ENCODE results near the gene PRX. TPM values are rescaled to one million over a fixed set of nuclear protein-coding genes. Genes with fewer than 3 reads are reported as not detected.

The PRX gene
- total and polyA plus RNA-seq, 9 of the 15 experiments (the other 6 are each of a cell fraction or from before 2014, with no cell fraction given) = 0.65 to 3.5 (median 1.7) TPM; not detected in 2

DNA sequence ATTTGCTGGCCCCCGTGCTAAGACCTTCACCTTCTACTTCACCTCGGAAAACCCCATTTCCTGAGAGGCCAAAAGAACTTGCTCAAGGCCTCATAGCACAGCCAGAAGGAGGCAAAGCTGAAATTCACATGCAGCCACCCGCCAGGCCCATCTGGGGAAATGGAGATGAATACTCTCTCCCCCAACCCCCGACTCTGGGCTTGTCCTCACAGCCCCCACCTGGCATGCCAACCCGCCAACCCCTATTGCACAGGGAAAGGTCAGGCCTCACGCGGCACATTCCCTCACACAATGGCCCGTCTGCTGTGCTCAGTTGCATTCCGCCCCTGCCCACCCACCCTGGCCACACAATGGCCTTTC, 3.2 kb downstream of the PRX start:
- H3K4me1 ChIP-seq (replicated peaks in 1 of 2; ENCODE audit: control insufficient read depth in 2 of 2, insufficient read depth in 2 of 2, low read length in 2 of 2) = peaks cover 18 to 50% of the 10 kb centered on the region in 2 experiments; a peak in 4 of 5 replicates
- H3K9me1 ChIP-seq (ENCODE audit: control insufficient read depth, insufficient read depth, low read length) = no peaks in the 10 kb centered on the region
- ChIA-PET POLR2A (interaction anchor here (1.9 kb wide), 1 partner anchor 11 kb away, joined by 10 read pairs; no protein-coding TSS in a partner anchor), CTCF (ENCODE audit: low intra/inter-chr PET ratio) (no interaction called here)
- H3K79me2 ChIP-seq (ENCODE audit: control insufficient read depth, insufficient read depth, low read length) = no peaks in the 10 kb centered on the region
- TF ChIP-seq, protein P1, sequence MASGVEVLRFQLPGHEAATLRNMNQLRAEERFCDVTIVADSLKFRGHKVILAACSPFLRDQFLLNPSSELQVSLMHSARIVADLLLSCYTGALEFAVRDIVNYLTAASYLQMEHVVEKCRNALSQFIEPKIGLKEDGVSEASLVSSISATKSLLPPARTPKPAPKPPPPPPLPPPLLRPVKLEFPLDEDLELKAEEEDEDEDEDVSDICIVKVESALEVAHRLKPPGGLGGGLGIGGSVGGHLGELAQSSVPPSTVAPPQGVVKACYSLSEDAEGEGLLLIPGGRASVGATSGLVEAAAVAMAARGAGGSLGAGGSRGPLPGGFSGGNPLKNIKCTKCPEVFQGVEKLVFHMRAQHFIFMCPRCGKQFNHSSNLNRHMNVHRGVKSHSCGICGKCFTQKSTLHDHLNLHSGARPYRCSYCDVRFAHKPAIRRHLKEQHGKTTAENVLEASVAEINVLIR (CRISPR knock-in tag; IDR thresholded peaks at IDR 0.05) = no peak
- TF ChIP-seq, protein P2, sequence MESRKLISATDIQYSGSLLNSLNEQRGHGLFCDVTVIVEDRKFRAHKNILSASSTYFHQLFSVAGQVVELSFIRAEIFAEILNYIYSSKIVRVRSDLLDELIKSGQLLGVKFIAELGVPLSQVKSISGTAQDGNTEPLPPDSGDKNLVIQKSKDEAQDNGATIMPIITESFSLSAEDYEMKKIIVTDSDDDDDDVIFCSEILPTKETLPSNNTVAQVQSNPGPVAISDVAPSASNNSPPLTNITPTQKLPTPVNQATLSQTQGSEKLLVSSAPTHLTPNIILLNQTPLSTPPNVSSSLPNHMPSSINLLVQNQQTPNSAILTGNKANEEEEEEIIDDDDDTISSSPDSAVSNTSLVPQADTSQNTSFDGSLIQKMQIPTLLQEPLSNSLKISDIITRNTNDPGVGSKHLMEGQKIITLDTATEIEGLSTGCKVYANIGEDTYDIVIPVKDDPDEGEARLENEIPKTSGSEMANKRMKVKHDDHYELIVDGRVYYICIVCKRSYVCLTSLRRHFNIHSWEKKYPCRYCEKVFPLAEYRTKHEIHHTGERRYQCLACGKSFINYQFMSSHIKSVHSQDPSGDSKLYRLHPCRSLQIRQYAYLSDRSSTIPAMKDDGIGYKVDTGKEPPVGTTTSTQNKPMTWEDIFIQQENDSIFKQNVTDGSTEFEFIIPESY (CRISPR knock-in tag; IDR thresholded peaks at IDR 0.05) = peak; percentile 34; the same call in 1 of the 2 replicates
- H2AFZ ChIP-seq (ENCODE audit: low read depth, low read length) = no peak overlapping the region
- no peak for ATAC-seq
- intact Hi-C loops (cut with micrococcal nuclease) (no loop called here), in situ Hi-C loops (cut with MboI) (no loop called here)
- DNase-seq (ENCODE audit: extremely low read depth in 1 of 4, low spot score in 3 of 4) = no peak
- no peak overlapping the region for H3K4me2 ChIP-seq (ENCODE audit: insufficient read depth, low read length)
- H3K9me3 ChIP-seq (replicated peaks; ENCODE audit: control insufficient read depth, insufficient read depth, low read depth, low read length) = no peaks in the 10 kb centered on the region
- H4K20me1 ChIP-seq (replicated peaks; ENCODE audit: control insufficient read depth, insufficient read depth, low read length) = no peaks in the 10 kb centered on the region
- FAIRE-seq = no peak
- 60% methylated on average over 6 of the region's 9 CpGs for WGBS (ENCODE audit: insufficient coverage, low coverage, missing lambda C conversion rate)
- H3K27me3 ChIP-seq (ENCODE audit: control insufficient read depth in 2 of 2, insufficient read depth in 2 of 2, low read length in 2 of 2) = no peaks in the 10 kb centered on the region
- no peak overlapping the region for H3K27ac ChIP-seq (ENCODE audit: extremely low read depth, low read depth, low read length)
- no peaks in the 10 kb centered on the region for H3K36me3 ChIP-seq (ENCODE audit: control insufficient read depth, insufficient read depth, low read length)
- BruUV-seq (replicated peaks) = no TSS peak
- H3K9ac ChIP-seq (ENCODE audit: insufficient read depth in 1 of 2, low read depth in 2 of 2, low read length in 2 of 2) = peak overlapping the region in 1 of 2 experiments; percentile 48; a peak in 1 of 4 replicates
- H3K4me3 ChIP-seq = no peak overlapping the region
